Medulla oblongata (tissue), 1 donor: Measurements from ENCODE around the gene EML6.

Experiments
- DNase-seq: peaks from one replicate; pipeline ENCODE4 v3.0.0-alpha.2; 2015; ENCODE audit errors: extremely low spot score

EML6 gene

GRCh38 chr2:54879032-54879431 is 155.6 kb downstream of the EML6 start:
- DNase-seq, result no peak

GRCh38 chr2:54879598-54880332 is 156.3 kb downstream of the EML6 start:
- DNase-seq, result no peak

GRCh38 chr2:54880428-54880827 is 157.0 kb downstream of the EML6 start:
- DNase-seq, result peak; percentile 55

GRCh38 chr2:54881759-54882158 is 158.3 kb downstream of the EML6 start:
- DNase-seq, result no peak

GRCh38 chr2:54885891-54886290 is 162.4 kb downstream of the EML6 start:
- no peak for DNase-seq

GRCh38 chr2:54887850-54888545 is 164.5 kb downstream of the EML6 start:
- DNase-seq, result no peak

GRCh38 chr2:54889053-54889452 is 165.6 kb downstream of the EML6 start:
- no peak for DNase-seq

- DNase-seq, result no peak
These were observed 168.4 kb downstream of the EML6 start for GRCh38 chr2:54891909-54892308.

GRCh38 chr2:54894467-54894866 is 171.0 kb downstream of the EML6 start:
- DNase-seq, result no peak

- DNase-seq, result no peak
These were observed 172.3 kb downstream of the EML6 start for GRCh38 chr2:54895730-54896129.

GRCh38 chr2:54897420-54898310 is 174.2 kb downstream of the EML6 start:
- no peak for DNase-seq

GRCh38 chr2:54898456-54899226 is 175.2 kb downstream of the EML6 start:
- DNase-seq, result no peak

GRCh38 chr2:54899576-54900200 is 176.2 kb downstream of the EML6 start:
- peak; percentile 81 for DNase-seq

- no peak for DNase-seq
These were observed 177.9 kb downstream of the EML6 start for GRCh38 chr2:54901224-54901986.

- no peak for DNase-seq
These were observed 179.3 kb downstream of the EML6 start for GRCh38 chr2:54902763-54903162.

- no peak for DNase-seq
These were observed 180.5 kb downstream of the EML6 start for GRCh38 chr2:54903736-54904554.

- DNase-seq, result no peak
These were observed 181.4 kb downstream of the EML6 start for GRCh38 chr2:54904836-54905235.

GRCh38 chr2:54906716-54907115 is 183.3 kb downstream of the EML6 start:
- peak; percentile 40 for DNase-seq

GRCh38 chr2:54907663-54908062 is 184.2 kb downstream of the EML6 start:
- no peak for DNase-seq
